Activated CD8-positive, alpha-beta T cell treated with anti-CD3 and anti-CD28 coated beads for 36 hours (primary cell): Measurements from ENCODE around the gene BRF1. TPM values are rescaled to one million over a fixed set of nuclear protein-coding genes. Genes with fewer than 3 reads are reported as not detected.

ENCODE experiments used
- ATAC-seq: fragments of 200-7000 bp; cut with Tn5 transposase; one replicate; pipeline ENCODE4 v1.10.0; 2021; ENCODE audit warnings: mild to moderate bottlenecking, moderate library complexity
- CTCF ChIA-PET: fragments of 350-600 bp; sonication (Branson Sonifier 250); formaldehyde crosslinking; loops from one replicate; lab custom pipeline; 2021; ENCODE audit warnings: antibody characterized with exemption; lab: Charles Lee
- POLR2A ChIA-PET: fragments of 350-600 bp; sonication (Branson Sonifier 250); formaldehyde crosslinking; loops from one replicate; lab custom pipeline; 2021; ENCODE audit warnings: antibody characterized with exemption; lab: Charles Lee
- DNase-seq: peaks from one replicate; pipeline ENCODE4 v3.0.0-alpha.2; 2020
- H3K27ac Mint-ChIP-seq: one replicate; pipeline ENCODE4 v1.8.0; 2021; ENCODE audit warnings: mild to moderate bottlenecking, mixed read lengths
- H3K27me3 Mint-ChIP-seq: one replicate; pipeline ENCODE4 v1.8.0; 2021; ENCODE audit warnings: mixed read lengths
- H3K36me3 Mint-ChIP-seq: one replicate; pipeline ENCODE4 v1.8.0; 2021; ENCODE audit warnings: low read depth, mixed read lengths
- H3K4me1 Mint-ChIP-seq: one replicate; pipeline ENCODE4 v1.8.0; 2021; ENCODE audit warnings: low read depth, mixed read lengths
- H3K4me3 Mint-ChIP-seq: one replicate; pipeline ENCODE4 v1.8.0; 2021; ENCODE audit warnings: mild to moderate bottlenecking, moderate library complexity, mixed read lengths
- H3K9me3 Mint-ChIP-seq: one replicate; pipeline ENCODE4 v1.8.0; 2021; ENCODE audit warnings: mixed read lengths
- CTCF ChIP-seq: fragments of 200-600 bp; IDR thresholded peaks from one replicate; pipeline ENCODE4 v1.8.0; 2022; ENCODE audit warnings: antibody characterized with exemption, mild to moderate bottlenecking
- intact Hi-C: fragments of 100-400 bp; cut with micrococcal nuclease; formaldehyde crosslinking; loops from one replicate; pipeline ENCODE4 v1.10.0; 2022
- total RNA-seq, 2 experiments: library from RNA; stranded (reverse); gene quantifications; one replicate each; pipeline ENCODE4 v1.2.3, GENCODE V29; 2021

The BRF1 gene
- total RNA-seq, 2 experiments from 2014 or later: 25.3 to 26.6 TPM

- ChIA-PET POLR2A (interaction anchor here (1.5 kb wide), 1 partner anchor 17 kb away, joined by 3 read pairs; no protein-coding TSS in a partner anchor), CTCF (no interaction called here)
- no peak for DNase-seq
- Mint-ChIP-seq H3K9me3 (no peaks in the 10 kb centered on the region), H3K27ac (no peak overlapping the region), H3K4me1 (peaks cover 21% of the 10 kb centered on the region), H3K4me3 (no peak overlapping the region), H3K36me3 (no peaks in the 10 kb centered on the region), H3K27me3 (no peaks in the 10 kb centered on the region)
- TF ChIP-seq CTCF: no peak
- intact Hi-C loops: no loop called here
- no peak for ATAC-seq
Observed at GRCh38 chr14:105325716-105326567, 25.1 kb upstream of the BRF1 start.

GRCh38 chr14:105325303-105325702, 24.5 kb upstream of the BRF1 start:
- Mint-ChIP-seq H3K27ac (no peak overlapping the region), H3K27me3 (no peaks in the 10 kb centered on the region), H3K9me3 (no peaks in the 10 kb centered on the region), H3K4me3 (no peak overlapping the region), H3K36me3 (no peaks in the 10 kb centered on the region), H3K4me1 (peaks cover 15% of the 10 kb centered on the region)
- CTCF ChIA-PET: no interaction called here
- intact Hi-C loops: no loop called here
- DNase-seq (no peak), ATAC-seq (no peak)
- POLR2A ChIA-PET: interaction anchor here (1.5 kb wide), 1 partner anchor 17 kb away, joined by 3 read pairs; no protein-coding TSS in a partner anchor
- TF ChIP-seq CTCF: no peak

- CTCF ChIA-PET: no interaction called here
Observed at GRCh38 chr14:105324871-105325270, 24.1 kb upstream of the BRF1 start.

GRCh38 chr14:105324080-105324778, 23.4 kb upstream of the BRF1 start:
- H3K9me3 Mint-ChIP-seq: no peaks in the 10 kb centered on the region
- no peak for ATAC-seq
- peaks cover 8% of the 10 kb centered on the region for H3K4me1 Mint-ChIP-seq

More at GRCh38 chr14:105324871-105325270, 24.1 kb upstream of the BRF1 start:
- no peak for DNase-seq
- Mint-ChIP-seq H3K27me3 (no peaks in the 10 kb centered on the region), H3K36me3 (no peaks in the 10 kb centered on the region), H3K27ac (no peak overlapping the region), H3K9me3 (no peaks in the 10 kb centered on the region), H3K4me1 (peaks cover 13% of the 10 kb centered on the region), H3K4me3 (no peak overlapping the region)
- no peak for TF ChIP-seq CTCF
- intact Hi-C loops: no loop called here
- POLR2A ChIA-PET: interaction anchor here (1.5 kb wide), 1 partner anchor 18 kb away, joined by 3 read pairs; no protein-coding TSS in a partner anchor
- no peak for ATAC-seq

More at GRCh38 chr14:105324080-105324778, 23.4 kb upstream of the BRF1 start:
- Mint-ChIP-seq H3K27me3 (no peaks in the 10 kb centered on the region), H3K4me3 (no peak overlapping the region), H3K27ac (no peak overlapping the region), H3K36me3 (no peaks in the 10 kb centered on the region)
- CTCF ChIA-PET: no interaction called here
- intact Hi-C loops: no loop called here
- no peak for TF ChIP-seq CTCF
- DNase-seq: no peak
- POLR2A ChIA-PET: no interaction called here
